Stimulated activated CD8-positive, alpha-beta memory T cell treated with anti-CD3 and anti-CD28 coated beads, Interleukin-7, amount 100 ng/mL, for 1 hour (primary cell): ENCODE results near the gene CD9.

Source experiments
- DNase-seq, 2 donors: peaks; one replicate each; pipeline ENCODE4 v3.0.0-alpha.2; 2020; ENCODE audit warnings: low read depth in 2 of 2

CD9 gene

GRCh38 chr12:6275928-6276887, 76.0 kb downstream of the CD9 start:
- no peak for DNase-seq

- no peak for DNase-seq
These were observed 76.9 kb downstream of the CD9 start for GRCh38 chr12:6276956-6277620.

- no peak for DNase-seq
These were observed 77.8 kb downstream of the CD9 start for GRCh38 chr12:6277982-6278438.

- DNase-seq, result peak; percentile 69 to 78
These were observed 78.4 kb downstream of the CD9 start for GRCh38 chr12:6278439-6279255.

- DNase-seq, result no peak
These were observed 79.0 kb downstream of the CD9 start for GRCh38 chr12:6279256-6279628.

- no peak for DNase-seq
These were observed 79.4 kb downstream of the CD9 start for GRCh38 chr12:6279631-6280030.

- DNase-seq, result no peak
These were observed 79.9 kb downstream of the CD9 start for GRCh38 chr12:6280053-6280469.

GRCh38 chr12:6280672-6281071, 80.5 kb downstream of the CD9 start:
- DNase-seq, result no peak

GRCh38 chr12:6281081-6281809, 81.0 kb downstream of the CD9 start:
- DNase-seq, result no peak

- no peak for DNase-seq
These were observed 82.2 kb downstream of the CD9 start for GRCh38 chr12:6282453-6282840.

GRCh38 chr12:6284273-6284672, 84.1 kb downstream of the CD9 start:
- no peak for DNase-seq

- DNase-seq, result peak; percentile 14 to 24
These were observed 84.9 kb downstream of the CD9 start for GRCh38 chr12:6285063-6285477.

- DNase-seq, result no peak
These were observed 85.5 kb downstream of the CD9 start for GRCh38 chr12:6285532-6286306.
